Body of pancreas (tissue), 4 donors: ENCODE results near the gene NINJ1. TPM values are rescaled to one million over a fixed set of nuclear protein-coding genes. Genes with fewer than 3 reads are reported as not detected.

Experiments used
- ATAC-seq: fragments of 150-250 bp; one replicate; pipeline ENCODE4 v1.9.1; 2016
- DNase-seq, 4 donors: peaks; one replicate each; pipeline ENCODE4 v3.0.0-alpha.2; 2019
- H3K27ac ChIP-seq, 4 donors: fragments of 200-600 bp; sonication (generic); 1 replicate in 3 of 4; 2 replicates in 1 of 4; pipeline versions ENCODE4 v1.5.1 to v1.6.1; 2016 to 2019; ENCODE audit warnings: mild to moderate bottlenecking in 1 of 4, mixed read lengths in 1 of 4, moderate library complexity in 1 of 4
- H3K27me3 ChIP-seq, 2 donors: fragments of 200-600 bp; sonication (generic); one replicate each; pipeline ENCODE4 v1.6.0; 2016; ENCODE audit warnings: mild to moderate bottlenecking in 1 of 2
- H3K36me3 ChIP-seq, 2 donors: fragments of 200-600 bp; sonication (generic); replicated peaks in 1 of 2; 2 replicates each; pipeline ENCODE4 v1.5.1; 2016; ENCODE audit warnings: low read depth in 2 of 2; ENCODE audit not compliant: insufficient read depth in 1 of 2
- H3K4me1 ChIP-seq: fragments of 200-600 bp; sonication (generic); one replicate; pipeline ENCODE4 v1.6.0; 2016
- H3K4me3 ChIP-seq, 2 donors: fragments of 200-600 bp; sonication (generic); 1 replicate in 1 of 2; 2 replicates in 1 of 2; pipeline ENCODE4 v1.5.1; 2016 to 2019
- H3K9me3 ChIP-seq, 3 donors: fragments of 200-600 bp; sonication (generic); 1 replicate in 2 of 3; 2 replicates in 1 of 3; pipeline ENCODE4 v1.5.1; 2016
- CTCF ChIP-seq, 7 experiments: fragments of 450-650 bp in 4 of 7; fragments of 200-600 bp in 3 of 7; sonication (generic) in 3 of 7; IDR thresholded peaks; one replicate each; pipeline ENCODE4 v1.5.1; 2016 to 2019; ENCODE audit warnings: antibody characterized with exemption in 7 of 7
- POLR2A ChIP-seq, 3 donors: fragments of 450-650 bp; IDR thresholded peaks; one replicate each; pipeline ENCODE4 v1.6.1; 2016; ENCODE audit warnings: antibody characterized with exemption in 3 of 3, mild to moderate bottlenecking in 2 of 3
- WGBS, 2 donors: methylation state at CpG; one replicate each; pipeline ENCODE4 v1.1.5; 2017; 5-methylcytosine and 5-hydroxymethylcytosine counted together
- intact Hi-C: fragments of 100-400 bp; cut with DNase I; formaldehyde crosslinking; loops from one replicate; pipeline ENCODE4 v1.15.1; 2023
- total RNA-seq, 2 donors: library from RNA; depleted of rRNA; stranded (reverse); fragments of >200 nt; gene quantifications; one replicate each; pipeline ENCODE4 v1.1.0, GENCODE V29; 2016

NINJ1 gene
- total RNA-seq, 2 donors from 2014 or later, result 32.6 to 32.9 TPM

GRCh38 chr9:93129691-93130500, 4.2 kb downstream of the NINJ1 start:
- Histone ChIP-seq H3K4me3 (no peak overlapping the region), H3K4me1 (peaks cover 52% of the 10 kb centered on the region), H3K27me3 (no peaks in the 10 kb centered on the region), H3K36me3 (no peaks in the 10 kb centered on the region), H3K9me3 (no peaks in the 10 kb centered on the region), H3K27ac (no peak overlapping the region)
- intact Hi-C loops, result no loop called here
- TF ChIP-seq POLR2A (IDR thresholded peaks at IDR 0.05) (no peak), CTCF (IDR thresholded peaks at IDR 0.05) (no peak)
- DNase-seq (peak in 1 of 4 donors; percentile 21), ATAC-seq (no peak)
- WGBS, 2 donors, result 59% methylated on average over 10 of the region's 11 CpGs; no CpG with 5 or more reads in 1 of the 2 donors

GRCh38 chr9:93129286-93129685, 4.8 kb downstream of the NINJ1 start:
- DNase-seq, result peak in 1 of 4 donors; percentile 25
- ATAC-seq, result no peak

GRCh38 chr9:93128715-93129224, 5.3 kb downstream of the NINJ1 start:
- WGBS, 2 donors, result 87 to 89% methylated on average over 9 to 10 of the region's 10 CpGs
- H3K36me3 ChIP-seq, result peaks cover 0 to 3% of the 10 kb centered on the region in 2 donors
- no peaks in the 10 kb centered on the region for H3K9me3 ChIP-seq
- no peak for TF ChIP-seq POLR2A (IDR thresholded peaks at IDR 0.05)
- no peak for TF ChIP-seq CTCF (IDR thresholded peaks at IDR 0.05)
- no peak for DNase-seq
- H3K4me3 ChIP-seq, result no peak overlapping the region
- H3K4me1 ChIP-seq, result peaks cover 47% of the 10 kb centered on the region
- no peaks in the 10 kb centered on the region for H3K27me3 ChIP-seq
- no peak for ATAC-seq
- H3K27ac ChIP-seq, result no peak overlapping the region
- intact Hi-C loops, result no loop called here

More at GRCh38 chr9:93129286-93129685, 4.8 kb downstream of the NINJ1 start:
- H3K36me3 ChIP-seq, result peaks cover 0 to 2% of the 10 kb centered on the region in 2 donors
- WGBS, 2 donors, result 57 to 64% methylated on average over 7 to 8 of the region's 8 CpGs
- H3K27me3 ChIP-seq, result no peaks in the 10 kb centered on the region
- TF ChIP-seq CTCF (IDR thresholded peaks at IDR 0.05) (no peak), POLR2A (IDR thresholded peaks at IDR 0.05) (no peak)
- peaks cover 47% of the 10 kb centered on the region for H3K4me1 ChIP-seq
- H3K27ac ChIP-seq, result no peak overlapping the region
- intact Hi-C loops, result no loop called here
- H3K4me3 ChIP-seq, result no peak overlapping the region
- no peaks in the 10 kb centered on the region for H3K9me3 ChIP-seq

GRCh38 chr9:93128011-93128714, 5.9 kb downstream of the NINJ1 start:
- TF ChIP-seq CTCF (IDR thresholded peaks at IDR 0.05), result no peak
- no peak for TF ChIP-seq POLR2A (IDR thresholded peaks at IDR 0.05)
- intact Hi-C loops, result no loop called here
- Histone ChIP-seq H3K4me3 (no peak overlapping the region), H3K9me3 (no peaks in the 10 kb centered on the region), H3K27me3 (no peaks in the 10 kb centered on the region), H3K4me1 (peaks cover 43% of the 10 kb centered on the region), H3K27ac (no peak overlapping the region), H3K36me3 (peaks cover 0 to 4% of the 10 kb centered on the region in 2 donors)
- DNase-seq (no peak), ATAC-seq (no peak)
- 75 to 86% methylated on average over 5 to 14 of the region's 14 CpGs for WGBS, 2 donors
